IPS-20b (cell line): ENCODE data around the gene PNLDC1.
"Not testable (repeated sequence)": the region's sequence is repeated elsewhere in the genome, so short reads cannot be mapped to it uniquely, and the experiment has no call there.

ENCODE experiments used
- H3K27ac ChIP-seq: one replicate; pipeline ENCODE4 v1.5.1; 2013; ENCODE audit warnings: low read length
- H3K27me3 ChIP-seq: 2 replicates; pipeline ENCODE4 v1.6.1; 2013; ENCODE audit warnings: mild to moderate bottlenecking, low read length, inconsistent platforms; ENCODE audit not compliant: insufficient read depth
- H3K36me3 ChIP-seq: 2 replicates; pipeline ENCODE4 v1.6.1; 2013; ENCODE audit warnings: low read depth, mild to moderate bottlenecking, inconsistent platforms, low read length, moderate library complexity; ENCODE audit not compliant: insufficient read depth
- H3K4me1 ChIP-seq: 2 replicates; pipeline ENCODE4 v1.6.1; 2013; ENCODE audit warnings: mild to moderate bottlenecking, control low read depth, inconsistent platforms, low read length, moderate library complexity; ENCODE audit not compliant: insufficient read depth
- H3K4me3 ChIP-seq: 2 replicates; pipeline ENCODE4 v1.5.1; 2013; ENCODE audit warnings: mild to moderate bottlenecking, low read length, inconsistent platforms
- H3K9ac ChIP-seq: 2 replicates; pipeline ENCODE4 v1.6.1; 2013; ENCODE audit warnings: low read depth, mild to moderate bottlenecking, inconsistent platforms, low read length, moderate library complexity
- H3K9me3 ChIP-seq: 2 replicates; pipeline ENCODE4 v1.6.1; 2013; ENCODE audit warnings: mild to moderate bottlenecking, low read depth, low read length, inconsistent platforms; ENCODE audit not compliant: insufficient read depth

Gene PNLDC1

GRCh38 chr6:159809149-159809548, 9.1 kb downstream of the PNLDC1 start:
- H3K9ac ChIP-seq = no peak overlapping the region
- no peaks in the 10 kb centered on the region; the same call in 1 of the 2 replicates for H3K4me1 ChIP-seq
- H3K27ac ChIP-seq = no peak overlapping the region
- H3K27me3 ChIP-seq = no peaks in the 10 kb centered on the region
- H3K9me3 ChIP-seq = no peaks in the 10 kb centered on the region
- H3K4me3 ChIP-seq = no peak overlapping the region
- no peaks in the 10 kb centered on the region for H3K36me3 ChIP-seq

- no peak overlapping the region for H3K9ac ChIP-seq
- H3K27me3 ChIP-seq = no peaks in the 10 kb centered on the region
- no peaks in the 10 kb centered on the region for H3K9me3 ChIP-seq
- no peak overlapping the region for H3K27ac ChIP-seq
- no peaks in the 10 kb centered on the region for H3K36me3 ChIP-seq
- no peak overlapping the region for H3K4me3 ChIP-seq
- no peaks in the 10 kb centered on the region; the same call in 1 of the 2 replicates for H3K4me1 ChIP-seq
Observed at GRCh38 chr6:159813781-159814180, 13.7 kb downstream of the PNLDC1 start.

GRCh38 chr6:159815410-159815809, 15.3 kb downstream of the PNLDC1 start:
- Histone ChIP-seq H3K4me3 (no peak overlapping the region), H3K4me1 (no peaks in the 10 kb centered on the region; the same call in 1 of the 2 replicates), H3K27ac (no peak overlapping the region), H3K9me3 (no peaks in the 10 kb centered on the region), H3K36me3 (no peaks in the 10 kb centered on the region), H3K27me3 (no peaks in the 10 kb centered on the region; the same call in 1 of the 2 replicates), H3K9ac (no peak overlapping the region)

- H3K36me3 ChIP-seq, H3K9me3 ChIP-seq, H3K9ac ChIP-seq, H3K27ac ChIP-seq, H3K4me3 ChIP-seq, H3K27me3 ChIP-seq, H3K4me1 ChIP-seq: not testable (repeated sequence)
Observed at GRCh38 chr6:159816775-159817174, 16.7 kb downstream of the PNLDC1 start.

- Histone ChIP-seq H3K27me3 (no peaks in the 10 kb centered on the region; the same call in 1 of the 2 replicates), H3K9me3 (no peaks in the 10 kb centered on the region), H3K36me3 (no peaks in the 10 kb centered on the region), H3K27ac (no peak overlapping the region), H3K9ac (no peak overlapping the region), H3K4me3 (no peak overlapping the region), H3K4me1 (peaks cover 3% of the 10 kb centered on the region; the same call in 1 of the 2 replicates)
Observed at GRCh38 chr6:159817951-159818739, 18.1 kb downstream of the PNLDC1 start.

- Histone ChIP-seq H3K36me3 (no peaks in the 10 kb centered on the region), H3K9ac (no peak overlapping the region), H3K4me1 (peaks cover 3% of the 10 kb centered on the region; the same call in 1 of the 2 replicates), H3K27me3 (no peaks in the 10 kb centered on the region; the same call in 1 of the 2 replicates), H3K4me3 (no peak overlapping the region), H3K27ac (no peak overlapping the region), H3K9me3 (no peaks in the 10 kb centered on the region)
Observed at GRCh38 chr6:159819098-159819497, 19.0 kb downstream of the PNLDC1 start.

GRCh38 chr6:159819932-159820640, 20.0 kb downstream of the PNLDC1 start:
- Histone ChIP-seq H3K9ac (no peak overlapping the region), H3K4me1 (peaks cover 3% of the 10 kb centered on the region; the same call in 1 of the 2 replicates), H3K27me3 (no peaks in the 10 kb centered on the region; the same call in 1 of the 2 replicates), H3K9me3 (no peaks in the 10 kb centered on the region), H3K4me3 (peak overlapping the region; percentile 3; the same call in 1 of the 2 replicates), H3K27ac (no peak overlapping the region), H3K36me3 (no peaks in the 10 kb centered on the region)

- Histone ChIP-seq H3K9ac (no peak overlapping the region), H3K9me3 (no peaks in the 10 kb centered on the region), H3K4me3 (no peak overlapping the region), H3K4me1 (peaks cover 3% of the 10 kb centered on the region; the same call in 1 of the 2 replicates), H3K27me3 (no peaks in the 10 kb centered on the region; the same call in 1 of the 2 replicates), H3K36me3 (no peaks in the 10 kb centered on the region), H3K27ac (no peak overlapping the region)
Observed at GRCh38 chr6:159821122-159821521, 21.0 kb downstream of the PNLDC1 start.

- Histone ChIP-seq H3K9ac (no peak overlapping the region; the same call in 1 of the 2 replicates), H3K36me3 (no peaks in the 10 kb centered on the region), H3K4me3 (no peak overlapping the region), H3K27ac (no peak overlapping the region), H3K27me3 (no peaks in the 10 kb centered on the region; the same call in 1 of the 2 replicates), H3K9me3 (no peaks in the 10 kb centered on the region), H3K4me1 (peaks cover 3% of the 10 kb centered on the region; the same call in 1 of the 2 replicates)
Observed at GRCh38 chr6:159821726-159822125, 21.6 kb downstream of the PNLDC1 start.

GRCh38 chr6:159823953-159824352, 23.9 kb downstream of the PNLDC1 start:
- Histone ChIP-seq H3K27me3 (no peaks in the 10 kb centered on the region; the same call in 1 of the 2 replicates), H3K27ac (no peak overlapping the region), H3K4me1 (peaks cover 5% of the 10 kb centered on the region; the same call in 1 of the 2 replicates), H3K36me3 (no peaks in the 10 kb centered on the region), H3K4me3 (no peak overlapping the region), H3K9ac (no peak overlapping the region), H3K9me3 (no peaks in the 10 kb centered on the region)

- not testable (repeated sequence) for H3K27ac ChIP-seq
Observed at GRCh38 chr6:159824690-159825089, 24.6 kb downstream of the PNLDC1 start.

More at GRCh38 chr6:159824690-159825089, 24.6 kb downstream of the PNLDC1 start:
- not testable (repeated sequence) for H3K9ac ChIP-seq, H3K36me3 ChIP-seq, H3K27me3 ChIP-seq, H3K4me3 ChIP-seq, H3K4me1 ChIP-seq, H3K9me3 ChIP-seq
